Activated CD4-positive, alpha-beta T cell treated with anti-CD3 and anti-CD28 coated beads, Interleukin-10, Interleukin-2, amounts not matched to agents 100 ng/mL and 50 ng/mL, durations not matched to agents 16 hours and 8 hours (primary cell): ENCODE data around the gene EPHB1.

Source experiments
- DNase-seq: peaks from one replicate; pipeline ENCODE4 v3.0.0-alpha.2; 2020

Gene EPHB1

GRCh38 chr3:134852893-134853351 is 57.9 kb downstream of the EPHB1 start:
- DNase-seq: no peak

GRCh38 chr3:134854254-134854653 is 59.2 kb downstream of the EPHB1 start:
- no peak for DNase-seq

- no peak for DNase-seq
Measured at GRCh38 chr3:134857356-134857755, 62.3 kb downstream of the EPHB1 start.

GRCh38 chr3:134857776-134858362 is 62.8 kb downstream of the EPHB1 start:
- DNase-seq: no peak

GRCh38 chr3:134858441-134859035 is 63.5 kb downstream of the EPHB1 start:
- DNase-seq: no peak

GRCh38 chr3:134859341-134859740 is 64.3 kb downstream of the EPHB1 start:
- DNase-seq: no peak

- no peak for DNase-seq
Measured at GRCh38 chr3:134860141-134860540, 65.1 kb downstream of the EPHB1 start.

- no peak for DNase-seq
Measured at GRCh38 chr3:134863915-134864314, 68.9 kb downstream of the EPHB1 start.

- no peak for DNase-seq
Measured at GRCh38 chr3:134864636-134865035, 69.6 kb downstream of the EPHB1 start.

GRCh38 chr3:134867277-134867676 is 72.2 kb downstream of the EPHB1 start:
- no peak for DNase-seq

GRCh38 chr3:134869153-134869726 is 74.2 kb downstream of the EPHB1 start:
- no peak for DNase-seq

GRCh38 chr3:134871818-134872217 is 76.8 kb downstream of the EPHB1 start:
- DNase-seq: no peak

- no peak for DNase-seq
Measured at GRCh38 chr3:134872440-134873388, 77.7 kb downstream of the EPHB1 start.

- no peak for DNase-seq
Measured at GRCh38 chr3:134873789-134874188, 78.7 kb downstream of the EPHB1 start.

- no peak for DNase-seq
Measured at GRCh38 chr3:134874737-134875413, 79.8 kb downstream of the EPHB1 start.

GRCh38 chr3:134876836-134877235 is 81.8 kb downstream of the EPHB1 start:
- no peak for DNase-seq

GRCh38 chr3:134877788-134878187 is 82.7 kb downstream of the EPHB1 start:
- DNase-seq: no peak

GRCh38 chr3:134879990-134880389 is 84.9 kb downstream of the EPHB1 start:
- DNase-seq: no peak

GRCh38 chr3:134880431-134880830 is 85.4 kb downstream of the EPHB1 start:
- no peak for DNase-seq

- no peak for DNase-seq
Measured at GRCh38 chr3:134881305-134881704, 86.2 kb downstream of the EPHB1 start.

- DNase-seq: no peak
Measured at GRCh38 chr3:134883697-134884385, 88.8 kb downstream of the EPHB1 start.
